H9 (cell line): Measurements from ENCODE around the gene PPARGC1A. TPM values are rescaled to one million over a fixed set of nuclear protein-coding genes. Genes with fewer than 3 reads are reported as not detected.

ENCODE experiments used
- DNase-seq: peaks from one replicate; pipeline ENCODE4 v3.0.0-alpha.2; 2017
- H2AFZ ChIP-seq: one replicate; pipeline ENCODE4 v1.6.1; 2013; ENCODE audit warnings: mild to moderate bottlenecking, low read length, control low read depth, moderate library complexity
- H2AK5ac ChIP-seq: 2 replicates; pipeline ENCODE4 v1.6.1; 2013; ENCODE audit warnings: low read length, control low read depth, mixed read lengths; ENCODE audit not compliant: insufficient read length
- H2BK120ac ChIP-seq: one replicate; pipeline ENCODE4 v1.6.1; 2013; ENCODE audit warnings: low read depth, mild to moderate bottlenecking, low read length, control low read depth, inconsistent platforms; ENCODE audit not compliant: poor library complexity, severe bottlenecking
- H2BK12ac ChIP-seq: 2 replicates; pipeline ENCODE4 v1.6.1; 2013; ENCODE audit warnings: low read length, control low read depth, mixed read lengths, low read depth; ENCODE audit not compliant: insufficient read length
- H2BK15ac ChIP-seq: 2 replicates; pipeline ENCODE4 v1.6.1; 2013; ENCODE audit warnings: low read depth, low read length, control low read depth
- H2BK20ac ChIP-seq: one replicate; pipeline ENCODE4 v1.6.1; 2013; ENCODE audit warnings: low read depth, mild to moderate bottlenecking, low read length, control low read depth, inconsistent platforms; ENCODE audit not compliant: poor library complexity, severe bottlenecking
- H2BK5ac ChIP-seq: 2 replicates; pipeline ENCODE4 v1.6.1; 2013; ENCODE audit warnings: low read length, control low read depth, mixed read lengths; ENCODE audit not compliant: insufficient read length
- H3K14ac ChIP-seq: 2 replicates; pipeline ENCODE4 v1.6.1; 2013; ENCODE audit warnings: low read length, control low read depth; ENCODE audit not compliant: insufficient read depth
- H3K18ac ChIP-seq: 2 replicates; pipeline ENCODE4 v1.6.1; 2013; ENCODE audit warnings: low read depth, mild to moderate bottlenecking, mixed read lengths, low read length, control low read depth; ENCODE audit not compliant: insufficient read length
- H3K23ac ChIP-seq: 2 replicates; pipeline ENCODE4 v1.6.1; 2013; ENCODE audit warnings: low read length, control low read depth, mixed read lengths, low read depth; ENCODE audit not compliant: insufficient read length
- H3K23me2 ChIP-seq: 2 replicates; pipeline ENCODE4 v1.6.1; 2013; ENCODE audit warnings: low read depth, mild to moderate bottlenecking, mixed read lengths, low read length, control low read depth; ENCODE audit not compliant: insufficient read length, poor library complexity, severe bottlenecking
- H3K27ac ChIP-seq: 2 replicates; pipeline ENCODE4 v1.5.1; 2013; ENCODE audit warnings: low read length, control low read depth, mixed read lengths, low read depth; ENCODE audit not compliant: insufficient read length
- H3K27me3 ChIP-seq: 2 replicates; pipeline ENCODE4 v1.6.1; 2013; ENCODE audit warnings: low read length, control low read depth, inconsistent platforms; ENCODE audit not compliant: insufficient read depth
- H3K4ac ChIP-seq: 2 replicates; pipeline ENCODE4 v1.6.1; 2013; ENCODE audit warnings: low read depth, mild to moderate bottlenecking, control low read depth, inconsistent platforms, low read length, moderate library complexity
- H3K4me1 ChIP-seq: 2 replicates; pipeline ENCODE4 v1.6.1; 2013; ENCODE audit warnings: low read length, control low read depth, inconsistent platforms; ENCODE audit not compliant: insufficient read depth
- H3K4me2 ChIP-seq: 2 replicates; pipeline ENCODE4 v1.6.1; 2013; ENCODE audit warnings: low read length, control low read depth, mixed read lengths; ENCODE audit not compliant: insufficient read length, insufficient read depth
- H3K56ac ChIP-seq: 2 replicates; pipeline ENCODE4 v1.6.1; 2013; ENCODE audit warnings: low read depth, mild to moderate bottlenecking, mixed read lengths, low read length, control low read depth; ENCODE audit not compliant: insufficient read length
- H3K79me1 ChIP-seq: 2 replicates; pipeline ENCODE4 v1.6.1; 2013; ENCODE audit warnings: low read depth, mild to moderate bottlenecking, moderate library complexity, low read length, control low read depth, inconsistent platforms; ENCODE audit not compliant: insufficient read depth, poor library complexity, severe bottlenecking
- H3K79me2 ChIP-seq: 2 replicates; pipeline ENCODE4 v1.6.1; 2013; ENCODE audit warnings: low read length, control low read depth, inconsistent platforms; ENCODE audit not compliant: insufficient read depth
- H3K9ac ChIP-seq: 2 replicates; pipeline ENCODE4 v1.6.1; 2013; ENCODE audit warnings: low read length, control low read depth, mixed read lengths; ENCODE audit not compliant: insufficient read length; ENCODE audit errors: extremely low read depth
- H3K9me3 ChIP-seq: one replicate; pipeline ENCODE4 v1.6.1; 2013; ENCODE audit warnings: low read depth, low read length, inconsistent platforms; ENCODE audit not compliant: control insufficient read depth
- H3T11ph ChIP-seq: one replicate; pipeline ENCODE4 v1.6.1; 2013; ENCODE audit warnings: mild to moderate bottlenecking, low read length, control low read depth, inconsistent platforms
- H4K20me1 ChIP-seq: one replicate; pipeline ENCODE4 v1.6.1; 2013; ENCODE audit not compliant: control insufficient read depth, insufficient read length, insufficient read depth
- H4K5ac ChIP-seq: 2 replicates; pipeline ENCODE4 v1.6.1; 2013; ENCODE audit warnings: low read depth, mild to moderate bottlenecking, mixed read lengths, low read length, control low read depth; ENCODE audit not compliant: insufficient read length
- H4K8ac ChIP-seq: replicated peaks from 2 replicates; pipeline ENCODE4 v1.6.1; 2013; ENCODE audit warnings: low read length, control low read depth, mixed read lengths, low read depth; ENCODE audit not compliant: insufficient read length
- H4K91ac ChIP-seq: 2 replicates; pipeline ENCODE4 v1.6.1; 2013; ENCODE audit warnings: low read depth, mild to moderate bottlenecking, moderate library complexity, mixed read lengths, low read length, control low read depth; ENCODE audit not compliant: insufficient read length
- H3K27ac Mint-ChIP-seq, 3 experiments: 2 replicates in 2 of 3; 3 replicates in 1 of 3; pipeline ENCODE4 v1.8.0; 2020 to 2021; ENCODE audit warnings: mixed read lengths in 3 of 3, mild to moderate bottlenecking in 1 of 3, moderate library complexity in 1 of 3
- H3K27me3 Mint-ChIP-seq: 2 replicates; pipeline ENCODE4 v1.8.0; 2021; ENCODE audit warnings: low read depth, mild to moderate bottlenecking, moderate library complexity, mixed read lengths
- H3K36me3 Mint-ChIP-seq, 3 experiments: 2 replicates in 2 of 3; 3 replicates in 1 of 3; pipeline ENCODE4 v1.8.0; 2020 to 2021; ENCODE audit warnings: low read depth in 3 of 3, mixed read lengths in 3 of 3; ENCODE audit not compliant: insufficient read depth in 1 of 3
- H3K4me1 Mint-ChIP-seq, 2 experiments: 2 replicates each; pipeline ENCODE4 v1.8.0; 2020; ENCODE audit warnings: mixed read lengths in 2 of 2
- H3K4me3 Mint-ChIP-seq, 2 experiments: 2 replicates in 1 of 2; 3 replicates in 1 of 2; pipeline ENCODE4 v1.8.0; 2020 to 2021; ENCODE audit warnings: mild to moderate bottlenecking in 2 of 2, mixed read lengths in 2 of 2, moderate library complexity in 1 of 2
- H3K9me3 Mint-ChIP-seq, 2 experiments: 2 replicates in 1 of 2; 3 replicates in 1 of 2; pipeline ENCODE4 v1.8.0; 2020; ENCODE audit warnings: mild to moderate bottlenecking in 2 of 2, mixed read lengths in 2 of 2, moderate library complexity in 1 of 2
- WGBS: extraction: QIAGEN DNeasy Blood & Tissue Kit; methylation state at CpG from one replicate; pipeline ENCODE4 v1.1.7; 2013; ENCODE audit warnings: missing lambda C conversion rate, low lambda C conversion rate, mixed read lengths; ENCODE audit not compliant: insufficient read length; ENCODE audit errors: extremely low coverage; 5-methylcytosine and 5-hydroxymethylcytosine counted together
- total RNA-seq: library from RNA; stranded (reverse); gene quantifications from 2 replicates; pipeline ENCODE4 v1.2.1, GENCODE V29; 2021
- TF ChIP-seq, protein P1 (sequence below): fragments of 200-600 bp; sonication (generic); conservative IDR thresholded peaks from 3 replicates; pipeline ENCODE4 v1.8.0; 2021; ENCODE audit warnings: antibody characterized with exemption, mild to moderate bottlenecking

The PPARGC1A gene
- total RNA-seq, 1 experiment from 2014 or later = 1.7 TPM

DNA sequence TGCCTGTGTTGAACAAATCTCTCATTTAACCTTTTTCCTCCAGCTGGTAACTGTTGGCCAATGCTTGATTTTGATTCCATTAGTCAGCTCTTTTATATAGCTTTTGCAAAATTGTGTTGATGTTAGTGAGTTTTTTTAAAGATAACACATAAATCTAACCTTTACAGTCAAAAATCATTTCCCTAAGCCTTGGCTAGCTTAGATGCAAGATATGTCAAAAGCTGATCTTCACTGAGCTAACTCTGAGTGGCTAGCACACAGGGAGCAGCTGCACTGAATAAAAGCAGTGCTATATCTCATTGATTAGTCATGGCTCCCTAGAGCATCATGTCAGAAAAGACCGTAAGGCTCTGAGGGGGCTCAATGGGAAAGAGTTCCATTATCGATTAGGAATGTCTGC is 78.7 kb downstream of the PPARGC1A start:
- H3K4me2 ChIP-seq = no peak overlapping the region
- H3K27me3 ChIP-seq = no peaks in the 10 kb centered on the region
- no peaks in the 10 kb centered on the region for H3K27me3 Mint-ChIP-seq
- no peak overlapping the region for H3K4me3 Mint-ChIP-seq
- H2BK15ac ChIP-seq = no peak overlapping the region
- no peaks in the 10 kb centered on the region for H3K4me1 ChIP-seq
- H3K23ac ChIP-seq = no peak overlapping the region
- no peak overlapping the region for H2BK120ac ChIP-seq
- no peak overlapping the region for H3K27ac Mint-ChIP-seq
- no peaks in the 10 kb centered on the region for H3K9me3 ChIP-seq
- peaks cover 11 to 16% of the 10 kb centered on the region in 2 experiments for H3K4me1 Mint-ChIP-seq
- no peak overlapping the region for H3T11ph ChIP-seq
- no peak overlapping the region for H2AK5ac ChIP-seq
- no peak overlapping the region for H2AFZ ChIP-seq
- TF ChIP-seq, protein P1, sequence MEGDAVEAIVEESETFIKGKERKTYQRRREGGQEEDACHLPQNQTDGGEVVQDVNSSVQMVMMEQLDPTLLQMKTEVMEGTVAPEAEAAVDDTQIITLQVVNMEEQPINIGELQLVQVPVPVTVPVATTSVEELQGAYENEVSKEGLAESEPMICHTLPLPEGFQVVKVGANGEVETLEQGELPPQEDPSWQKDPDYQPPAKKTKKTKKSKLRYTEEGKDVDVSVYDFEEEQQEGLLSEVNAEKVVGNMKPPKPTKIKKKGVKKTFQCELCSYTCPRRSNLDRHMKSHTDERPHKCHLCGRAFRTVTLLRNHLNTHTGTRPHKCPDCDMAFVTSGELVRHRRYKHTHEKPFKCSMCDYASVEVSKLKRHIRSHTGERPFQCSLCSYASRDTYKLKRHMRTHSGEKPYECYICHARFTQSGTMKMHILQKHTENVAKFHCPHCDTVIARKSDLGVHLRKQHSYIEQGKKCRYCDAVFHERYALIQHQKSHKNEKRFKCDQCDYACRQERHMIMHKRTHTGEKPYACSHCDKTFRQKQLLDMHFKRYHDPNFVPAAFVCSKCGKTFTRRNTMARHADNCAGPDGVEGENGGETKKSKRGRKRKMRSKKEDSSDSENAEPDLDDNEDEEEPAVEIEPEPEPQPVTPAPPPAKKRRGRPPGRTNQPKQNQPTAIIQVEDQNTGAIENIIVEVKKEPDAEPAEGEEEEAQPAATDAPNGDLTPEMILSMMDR = no peak
- no peak overlapping the region for H4K91ac ChIP-seq
- H3K14ac ChIP-seq = no peak overlapping the region
- H3K79me2 ChIP-seq = no peaks in the 10 kb centered on the region
- no peaks in the 10 kb centered on the region for H4K20me1 ChIP-seq
- H4K5ac ChIP-seq = no peak overlapping the region
- H2BK5ac ChIP-seq = no peak overlapping the region
- H3K9me3 Mint-ChIP-seq = no peaks in the 10 kb centered on the region
- H3K23me2 ChIP-seq = no peaks in the 10 kb centered on the region
- H3K56ac ChIP-seq = no peak overlapping the region
- no peak overlapping the region for H2BK12ac ChIP-seq
- WGBS = no CpG with 5 or more reads among the region's 2 CpGs
- no peak overlapping the region for H3K18ac ChIP-seq
- H3K27ac ChIP-seq = no peak overlapping the region
- H2BK20ac ChIP-seq = no peak overlapping the region
- H4K8ac ChIP-seq = no peak overlapping the region
- no peaks in the 10 kb centered on the region for H3K79me1 ChIP-seq
- no peak for DNase-seq
- H3K9ac ChIP-seq = no peak overlapping the region
- no peak overlapping the region for H3K4ac ChIP-seq
- H3K36me3 Mint-ChIP-seq = peaks cover 0 to 4% (median 0%) of the 10 kb centered on the region in 3 experiments; a peak in 2 of 7 replicates
